Esophagus squamous epithelium (tissue), 5 donors: ENCODE measurements around the gene ZSCAN26. TPM values are rescaled to one million over a fixed set of nuclear protein-coding genes. Genes with fewer than 3 reads are reported as not detected.
A peak's percentile ranks its signal among the peaks of the same experiment; 100 is the strongest.

Source experiments
- DNase-seq: peaks from one replicate; lab custom pipeline; 2025; lab: John Stamatoyannopoulos, UW
- H3K27ac ChIP-seq, 4 donors: fragments of 200-600 bp; sonication (generic); one replicate each; pipeline ENCODE4 v1.5.1; 2016 to 2019; ENCODE audit warnings: mild to moderate bottlenecking in 1 of 4
- H3K27me3 ChIP-seq, 4 donors: fragments of 200-600 bp; sonication (generic); 1 replicate in 3 of 4; 2 replicates in 1 of 4; pipeline versions ENCODE4 v1.5.1 to v1.6.0; 2017 to 2021; ENCODE audit warnings: antibody characterized with exemption in 1 of 4
- H3K36me3 ChIP-seq, 3 donors: fragments of 200-600 bp; sonication (generic); one replicate each; pipeline ENCODE4 v1.5.1; 2016 to 2019
- H3K4me1 ChIP-seq, 3 donors: fragments of 200-600 bp; sonication (generic); one replicate each; pipeline ENCODE4 v1.5.1; 2017 to 2019
- H3K4me3 ChIP-seq, 4 donors: fragments of 200-600 bp; sonication (generic); 1 replicate in 3 of 4; 2 replicates in 1 of 4; pipeline ENCODE4 v1.5.1; 2016 to 2019; ENCODE audit warnings: mild to moderate bottlenecking in 2 of 4, moderate library complexity in 1 of 4
- H3K9me3 ChIP-seq, 3 donors: fragments of 200-600 bp; sonication (generic); one replicate each; pipeline ENCODE4 v1.5.1; 2016 to 2019
- POLR2A ChIP-seq, 4 donors: fragments of 450-650 bp; IDR thresholded peaks; one replicate each; pipeline ENCODE4 v1.6.1; 2017; ENCODE audit warnings: antibody characterized with exemption in 4 of 4, mild to moderate bottlenecking in 4 of 4, moderate library complexity in 3 of 4
- WGBS, 2 donors: methylation state at CpG; one replicate each; pipeline ENCODE4 v1.1.5; 2018; 5-methylcytosine and 5-hydroxymethylcytosine counted together
- intact Hi-C: fragments of 100-400 bp; cut with DNase I; formaldehyde crosslinking; loops from one replicate; pipeline ENCODE4 v1.15.0; 2022
- total RNA-seq, 4 donors: library from RNA; depleted of rRNA; stranded (reverse); fragments of >200 nt; gene quantifications; one replicate each; pipeline ENCODE4 v1.1.0, GENCODE V29; 2016
- TF ChIP-seq, protein P1 (sequence below), 6 experiments: fragments of 450-650 bp in 4 of 6; fragments of 200-600 bp in 2 of 6; sonication (generic) in 2 of 6; IDR thresholded peaks; one replicate each; pipeline ENCODE4 v1.5.1; 2016 to 2019; ENCODE audit warnings: antibody characterized with exemption in 6 of 6, mild to moderate bottlenecking in 4 of 6, moderate library complexity in 4 of 6
- donor health status: DM: yes; HTN: yes; CAD: no.

The ZSCAN26 gene
- total RNA-seq, 4 donors from 2014 or later: 2.1 to 17.0 (median 3.4) TPM

DNA sequence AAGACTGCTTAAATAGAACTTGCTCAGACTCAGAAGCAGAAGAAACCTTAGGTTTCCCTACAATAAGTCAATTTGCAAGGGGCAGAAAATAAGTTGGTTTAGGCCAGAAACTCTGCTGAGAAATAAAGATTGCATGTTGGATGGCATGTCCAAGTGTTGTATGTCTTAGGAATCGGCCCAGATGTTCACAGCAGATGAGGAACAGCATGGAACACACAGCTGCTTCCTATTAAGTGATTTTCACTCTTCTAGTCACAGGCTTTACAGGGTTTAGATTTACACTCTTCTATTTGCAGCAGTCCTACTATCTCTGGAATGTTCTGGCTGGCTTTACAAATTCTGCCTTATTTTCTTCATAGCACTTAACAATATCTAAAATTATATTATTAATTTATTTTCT is 18.0 kb upstream of the ZSCAN26 start:
- no peak overlapping the region for H3K4me3 ChIP-seq
- H3K27me3 ChIP-seq: peaks cover 0 to 3% (median 0%) of the 10 kb centered on the region in 4 donors
- TF ChIP-seq, protein P1, sequence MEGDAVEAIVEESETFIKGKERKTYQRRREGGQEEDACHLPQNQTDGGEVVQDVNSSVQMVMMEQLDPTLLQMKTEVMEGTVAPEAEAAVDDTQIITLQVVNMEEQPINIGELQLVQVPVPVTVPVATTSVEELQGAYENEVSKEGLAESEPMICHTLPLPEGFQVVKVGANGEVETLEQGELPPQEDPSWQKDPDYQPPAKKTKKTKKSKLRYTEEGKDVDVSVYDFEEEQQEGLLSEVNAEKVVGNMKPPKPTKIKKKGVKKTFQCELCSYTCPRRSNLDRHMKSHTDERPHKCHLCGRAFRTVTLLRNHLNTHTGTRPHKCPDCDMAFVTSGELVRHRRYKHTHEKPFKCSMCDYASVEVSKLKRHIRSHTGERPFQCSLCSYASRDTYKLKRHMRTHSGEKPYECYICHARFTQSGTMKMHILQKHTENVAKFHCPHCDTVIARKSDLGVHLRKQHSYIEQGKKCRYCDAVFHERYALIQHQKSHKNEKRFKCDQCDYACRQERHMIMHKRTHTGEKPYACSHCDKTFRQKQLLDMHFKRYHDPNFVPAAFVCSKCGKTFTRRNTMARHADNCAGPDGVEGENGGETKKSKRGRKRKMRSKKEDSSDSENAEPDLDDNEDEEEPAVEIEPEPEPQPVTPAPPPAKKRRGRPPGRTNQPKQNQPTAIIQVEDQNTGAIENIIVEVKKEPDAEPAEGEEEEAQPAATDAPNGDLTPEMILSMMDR (IDR thresholded peaks at IDR 0.05): no peak
- no peak for TF ChIP-seq POLR2A (IDR thresholded peaks at IDR 0.05)
- intact Hi-C loops: no loop called here
- 79 to 82% methylated on average over 1 of the region's 1 CpG for WGBS, 2 donors
- DNase-seq: no peak
- no peak overlapping the region for H3K27ac ChIP-seq
- peaks cover 5 to 33% (median 13%) of the 10 kb centered on the region in 3 donors for H3K4me1 ChIP-seq
- H3K9me3 ChIP-seq: no peaks in the 10 kb centered on the region
- H3K36me3 ChIP-seq: peaks cover 7 to 60% (median 19%) of the 10 kb centered on the region in 3 donors

DNA sequence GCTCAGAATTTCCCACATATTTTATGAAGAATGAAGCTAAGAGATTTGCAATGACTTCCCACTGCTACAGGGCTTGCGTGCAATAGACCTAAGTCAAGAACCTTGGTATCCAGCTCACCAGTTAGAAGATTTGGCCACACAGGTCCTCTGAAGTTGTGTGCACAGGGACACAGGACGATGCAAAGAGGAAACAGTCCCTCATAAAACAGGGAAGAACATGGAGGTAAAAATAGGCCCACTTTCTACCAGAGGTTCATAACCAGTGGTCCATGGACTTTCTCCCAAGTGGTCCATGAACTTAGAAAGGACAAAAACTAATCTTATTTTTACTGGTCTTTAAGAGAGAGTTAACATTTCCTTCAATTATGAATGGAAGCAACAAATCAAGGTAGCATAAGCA is 16.2 kb upstream of the ZSCAN26 start:
- WGBS, 2 donors: 71 to 82% methylated on average over 2 of the region's 2 CpGs
- no peak for TF ChIP-seq POLR2A (IDR thresholded peaks at IDR 0.05)
- TF ChIP-seq, protein P1 (IDR thresholded peaks at IDR 0.05): no peak
- no peaks in the 10 kb centered on the region for H3K9me3 ChIP-seq
- H3K27ac ChIP-seq: no peak overlapping the region
- intact Hi-C loops: loop anchor here (10.0 kb wide), 1 partner anchor 94 kb away; the partner anchor contains the start of gene ZKSCAN3
- peaks cover 5 to 33% (median 13%) of the 10 kb centered on the region in 3 donors for H3K4me1 ChIP-seq
- peaks cover 0 to 21% (median 0%) of the 10 kb centered on the region in 4 donors for H3K27me3 ChIP-seq
- H3K4me3 ChIP-seq: peak overlapping the region in 3 of 4 donors; percentile 72 to 88 (median 79)
- peaks cover 7 to 42% (median 8%) of the 10 kb centered on the region in 3 donors for H3K36me3 ChIP-seq
- DNase-seq: no peak

DNA sequence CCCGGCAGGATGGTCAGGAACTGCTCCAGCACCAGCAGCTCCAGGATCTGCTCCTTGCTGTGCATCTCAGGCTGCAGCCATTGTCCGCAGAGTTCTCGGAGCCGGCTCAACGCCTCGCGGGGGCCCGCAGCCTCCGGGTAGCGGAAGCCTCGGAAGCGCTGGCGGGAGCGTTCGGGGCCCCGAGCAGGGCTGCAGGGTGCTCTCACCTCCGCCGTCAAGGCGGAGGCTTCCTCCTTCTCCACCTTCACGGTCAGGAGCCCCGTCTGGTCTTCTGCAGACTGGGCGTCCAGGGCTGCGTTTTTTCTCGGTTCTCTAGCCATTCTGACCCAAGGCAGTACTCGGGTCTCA is 15.3 kb upstream of the ZSCAN26 start:
- WGBS, 2 donors: 0% methylated on average over 4 to 19 of the region's 25 CpGs
- Histone ChIP-seq H3K27ac (peak overlapping the region in 3 of 4 donors; percentile 44 to 69 (median 63)), H3K27me3 (peaks cover 0 to 23% (median 0%) of the 10 kb centered on the region in 4 donors), H3K36me3 (peaks cover 0 to 33% (median 4%) of the 10 kb centered on the region in 3 donors), H3K4me3 (peak overlapping the region; percentile 72 to 88 (median 78)), H3K9me3 (no peaks in the 10 kb centered on the region), H3K4me1 (peaks cover 5 to 33% (median 13%) of the 10 kb centered on the region in 3 donors)
- intact Hi-C loops: loop anchor here (10.0 kb wide), 1 partner anchor 93 kb away; the partner anchor contains the start of gene ZKSCAN3
- no peak for TF ChIP-seq POLR2A (IDR thresholded peaks at IDR 0.05)
- TF ChIP-seq, protein P1 (IDR thresholded peaks at IDR 0.05): no peak
- no peak for DNase-seq

DNA sequence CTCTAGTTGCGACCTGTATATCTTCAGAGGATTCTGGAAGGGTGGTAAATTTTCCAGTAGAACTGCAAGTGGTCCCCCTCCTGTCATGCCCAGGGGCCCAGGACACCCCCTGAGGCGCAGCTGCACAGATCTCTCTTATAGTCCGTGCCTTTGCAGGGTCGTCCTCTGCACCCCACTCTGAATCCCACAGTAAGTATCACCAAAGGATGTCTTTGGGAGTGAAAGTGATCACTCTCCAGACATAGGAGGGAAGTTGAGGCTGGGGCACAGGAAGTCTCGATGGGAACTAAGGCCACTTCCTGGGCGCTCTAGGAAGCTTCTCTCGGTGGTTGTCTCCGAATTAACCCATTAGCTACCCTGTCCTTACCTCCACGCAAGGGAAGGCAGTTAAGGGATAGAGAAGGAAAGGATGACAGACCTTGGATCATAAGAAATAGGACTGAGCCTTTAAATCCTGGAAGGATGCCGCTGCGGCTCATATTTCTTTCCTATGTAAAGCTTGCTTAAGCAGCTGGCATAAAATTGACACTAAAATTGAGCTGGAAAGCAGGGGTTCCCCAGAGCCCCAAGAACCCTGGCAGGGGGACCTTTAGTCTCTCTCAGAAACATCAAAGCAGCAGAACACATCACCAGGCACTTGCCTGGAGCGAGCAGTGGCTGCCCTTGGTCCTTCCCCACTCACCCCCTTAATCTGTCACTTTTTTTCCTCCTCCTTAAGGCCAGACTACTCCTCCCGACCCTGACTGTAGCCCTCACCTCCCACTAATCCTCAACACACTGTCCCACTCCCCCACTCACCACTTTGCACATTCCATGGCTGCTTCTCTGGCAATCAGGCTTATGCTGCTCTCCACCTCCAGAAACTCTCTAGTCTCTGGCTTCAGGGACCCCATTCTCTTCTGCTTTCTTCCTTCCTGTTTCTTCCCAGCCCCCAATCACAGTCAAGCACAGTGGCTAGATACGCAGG is 14.7 kb upstream of the ZSCAN26 start, which contains the start of gene ZKSCAN4:
ZKSCAN4 (minus strand) TSS at position 261 of the 967 bp plus-strand sequence. CDS start 289 bp downstream, outside the sequence.
- DNase-seq: no peak
- Histone ChIP-seq H3K9me3 (no peaks in the 10 kb centered on the region), H3K36me3 (peaks cover 0 to 26% (median 0%) of the 10 kb centered on the region in 3 donors), H3K4me3 (peak within 1 kb of the TSS; percentile 72 to 88 (median 78)), H3K27me3 (peaks cover 0 to 23% (median 0%) of the 10 kb centered on the region in 4 donors), H3K27ac (peak within 1 kb of the TSS; percentile 44 to 69 (median 66)), H3K4me1 (peaks cover 5 to 33% (median 13%) of the 10 kb centered on the region in 3 donors)
- intact Hi-C loops: loop anchor here (10.0 kb wide), 1 partner anchor 93 kb away; the partner anchor contains the start of gene ZKSCAN3
- 7% methylated on average over 12 to 13 of the region's 14 CpGs for WGBS, 2 donors
- TF ChIP-seq POLR2A (IDR thresholded peaks at IDR 0.05): no peak
- TF ChIP-seq, protein P1 (IDR thresholded peaks at IDR 0.05): no peak
